ENCODE data around the gene PRKAR2A. TPM values are rescaled to one million over a fixed set of nuclear protein-coding genes. Genes with fewer than 3 reads are reported as not detected.

Gene PRKAR2A
- total and polyA plus RNA-seq, 9 of the 15 experiments (the other 6 are each of a cell fraction or from before 2014, with no cell fraction given), result 15.9 to 84.5 (median 37.6) TPM

- no peak for TF ChIP-seq ZNF740 (CRISPR knock-in tag; IDR thresholded peaks at IDR 0.05)
- no peak for TF ChIP-seq ZNF740 (tag; IDR thresholded peaks at IDR 0.05)
- TF ChIP-seq NFIC (IDR thresholded peaks at IDR 0.05), result no peak
- TF ChIP-seq ZFX (CRISPR knock-in tag; IDR thresholded peaks at IDR 0.05), result no peak
These were observed 33.3 kb upstream of the PRKAR2A start (continued) for GRCh38 chr3:48881006-48881405.

- in situ Hi-C loops (cut with MboI) (no loop called here), intact Hi-C loops (cut with micrococcal nuclease) (no loop called here)
- BruUV-seq (replicated peaks), result no TSS peak
- ChIA-PET CTCF (ENCODE audit: low intra/inter-chr PET ratio) (no interaction called here), POLR2A (interaction anchor here (0.5 kb wide), 1 partner anchor 38 kb away, joined by 3 read pairs; the partner anchor contains the start of gene ARIH2)
- no peak overlapping the region for H2AFZ ChIP-seq (ENCODE audit: low read depth, low read length)
- DNase-seq (ENCODE audit: extremely low read depth in 1 of 4, low spot score in 3 of 4), result no peak
- no peaks in the 10 kb centered on the region for H3K9me3 ChIP-seq (replicated peaks; ENCODE audit: control insufficient read depth, insufficient read depth, low read depth, low read length)
- H3K4me1 ChIP-seq (replicated peaks in 1 of 2; ENCODE audit: control insufficient read depth in 2 of 2, insufficient read depth in 2 of 2, low read length in 2 of 2), result no peaks in the 10 kb centered on the region
- 73% methylated on average over 6 of the region's 6 CpGs for WGBS (ENCODE audit: insufficient coverage, low coverage, missing lambda C conversion rate)
- no peaks in the 10 kb centered on the region for H4K20me1 ChIP-seq (replicated peaks; ENCODE audit: control insufficient read depth, insufficient read depth, low read length)
- H3K27ac ChIP-seq (ENCODE audit: extremely low read depth, low read depth, low read length), result no peak overlapping the region
- ATAC-seq, result no peak
- H3K27me3 ChIP-seq (ENCODE audit: control insufficient read depth in 2 of 2, insufficient read depth in 2 of 2, low read length in 2 of 2), result no peaks in the 10 kb centered on the region
- no peak overlapping the region for H3K4me2 ChIP-seq (ENCODE audit: insufficient read depth, low read length)
- H3K4me3 ChIP-seq, result no peak overlapping the region
- no peaks in the 10 kb centered on the region for H3K79me2 ChIP-seq (ENCODE audit: control insufficient read depth, insufficient read depth, low read length)
- H3K9me1 ChIP-seq (ENCODE audit: control insufficient read depth, insufficient read depth, low read length), result no peaks in the 10 kb centered on the region
- H3K9ac ChIP-seq (ENCODE audit: insufficient read depth in 1 of 2, low read depth in 2 of 2, low read length in 2 of 2), result no peak overlapping the region
- H3K36me3 ChIP-seq (ENCODE audit: control insufficient read depth, insufficient read depth, low read length), result peaks cover 3% of the 10 kb centered on the region; the same call in 1 of the 3 replicates
- FAIRE-seq, result no peak
- TF ChIP-seq RBFOX2 (IDR thresholded peaks at IDR 0.05; ENCODE audit: low read depth, low read length), result no peak
- TF ChIP-seq E4F1 (CRISPR knock-in tag; IDR thresholded peaks at IDR 0.05; ENCODE audit: borderline replicate concordance), result no peak
- TF ChIP-seq ZBTB26 (CRISPR knock-in tag; IDR thresholded peaks at IDR 0.05), result no peak
- no peak for TF ChIP-seq ETV5 (CRISPR knock-in tag; IDR thresholded peaks at IDR 0.05; ENCODE audit: low read depth)
- TF ChIP-seq CUX1 (CRISPR knock-in tag; IDR thresholded peaks at IDR 0.05), result no peak
These were observed 32.3 kb upstream of the PRKAR2A start for GRCh38 chr3:48879994-48880377.

Data from K562 (cell line).